NCI-H1694 (cell line): ENCODE measurements around the gene ALG14.
"Not testable (repeated sequence)": the region's sequence is repeated elsewhere in the genome, so short reads cannot be mapped to it uniquely, and the experiment has no call there.

Experiments used
- DNase-seq: peaks from one replicate; lab custom pipeline; 2025; lab: John Stamatoyannopoulos, UW

ALG14 gene

GRCh38 chr1:95072532-95073419 is at the start of gene ALG14:
TSS of gene ALG14 (minus strand) at chr1:95072951. CDS start at chr1:95072898, 53 bp downstream.
- DNase-seq = peak; percentile 94

- no peak for DNase-seq
Measured at GRCh38 chr1:95122151-95122697, 49.5 kb upstream of the ALG14 start.

GRCh38 chr1:95119273-95119672 is 46.5 kb upstream of the ALG14 start:
- no peak for DNase-seq

- DNase-seq = no peak
Measured at GRCh38 chr1:95118710-95119109, 46.0 kb upstream of the ALG14 start.

- DNase-seq = no peak
Measured at GRCh38 chr1:95118067-95118499, 45.3 kb upstream of the ALG14 start.

GRCh38 chr1:95117207-95118066 is 44.7 kb upstream of the ALG14 start, which contains the start of gene TLCD4:
TSS of gene TLCD4 (plus strand) at chr1:95117355. CDS start at chr1:95143902, 26,547 bp downstream.
- DNase-seq = no peak

GRCh38 chr1:95116580-95117206 is 43.9 kb upstream of the ALG14 start:
- DNase-seq = peak; percentile 82

GRCh38 chr1:95115708-95116137 is 43.0 kb upstream of the ALG14 start:
- DNase-seq = no peak

- no peak for DNase-seq
Measured at GRCh38 chr1:95113684-95114083, 40.9 kb upstream of the ALG14 start.

- no peak for DNase-seq
Measured at GRCh38 chr1:95111014-95111413, 38.3 kb upstream of the ALG14 start.

- DNase-seq = no peak
Measured at GRCh38 chr1:95108792-95109191, 36.0 kb upstream of the ALG14 start.

- no peak for DNase-seq
Measured at GRCh38 chr1:95098196-95098595, 25.4 kb upstream of the ALG14 start.

- no peak for DNase-seq
Measured at GRCh38 chr1:95097426-95097825, 24.7 kb upstream of the ALG14 start.

GRCh38 chr1:95096218-95096841 is 23.6 kb upstream of the ALG14 start:
- no peak for DNase-seq

GRCh38 chr1:95095833-95096217 is 23.1 kb upstream of the ALG14 start:
- DNase-seq = no peak

GRCh38 chr1:95094923-95095322 is 22.2 kb upstream of the ALG14 start:
- DNase-seq = no peak

GRCh38 chr1:95093296-95093695 is 20.5 kb upstream of the ALG14 start:
- DNase-seq = no peak

GRCh38 chr1:95092891-95093290 is 20.1 kb upstream of the ALG14 start:
- DNase-seq = not testable (repeated sequence)

- not testable (repeated sequence) for DNase-seq
Measured at GRCh38 chr1:95091290-95091689, 18.5 kb upstream of the ALG14 start.

- DNase-seq = no peak
Measured at GRCh38 chr1:95089650-95090287, 17.0 kb upstream of the ALG14 start.

GRCh38 chr1:95088303-95088702 is 15.6 kb upstream of the ALG14 start:
- no peak for DNase-seq
